Neuron (in vitro differentiated cells): ENCODE results near the gene CIB4.

Source experiments
- H2AFZ ChIP-seq: one replicate; pipeline ENCODE4 v1.6.1; 2013; ENCODE audit warnings: low read depth, mild to moderate bottlenecking, inconsistent platforms, low read length, moderate library complexity
- H3K27me3 ChIP-seq: one replicate; pipeline ENCODE4 v1.6.1; 2013; ENCODE audit warnings: low read length; ENCODE audit not compliant: insufficient read depth
- H3K36me3 ChIP-seq: one replicate; pipeline ENCODE4 v1.6.1; 2013; ENCODE audit warnings: low read length; ENCODE audit not compliant: insufficient read depth
- H3K4me1 ChIP-seq: one replicate; pipeline ENCODE4 v1.6.1; 2013; ENCODE audit warnings: low read length; ENCODE audit not compliant: insufficient read depth
- H3K4me3 ChIP-seq: 2 replicates; pipeline ENCODE4 v1.5.1; 2013; ENCODE audit warnings: mild to moderate bottlenecking, low read length, moderate library complexity
- H3K9me3 ChIP-seq: one replicate; pipeline ENCODE4 v1.6.1; 2013; ENCODE audit warnings: low read length

CIB4 gene

GRCh38 chr2:26564121-26564644 lies 77.0 kb downstream of the CIB4 start:
- H3K27me3 ChIP-seq = peaks cover 5% of the 10 kb centered on the region
- H2AFZ ChIP-seq = no peak overlapping the region
- H3K4me3 ChIP-seq = no peak overlapping the region
- no peaks in the 10 kb centered on the region for H3K36me3 ChIP-seq
- peaks cover 2% of the 10 kb centered on the region for H3K4me1 ChIP-seq
- H3K9me3 ChIP-seq = no peaks in the 10 kb centered on the region

GRCh38 chr2:26563686-26564085 lies 77.5 kb downstream of the CIB4 start:
- H3K4me1 ChIP-seq = peaks cover 7% of the 10 kb centered on the region
- H3K9me3 ChIP-seq = no peaks in the 10 kb centered on the region
- no peaks in the 10 kb centered on the region for H3K36me3 ChIP-seq
- H2AFZ ChIP-seq = no peak overlapping the region
- peaks cover 10% of the 10 kb centered on the region for H3K27me3 ChIP-seq
- no peak overlapping the region for H3K4me3 ChIP-seq

DNA sequence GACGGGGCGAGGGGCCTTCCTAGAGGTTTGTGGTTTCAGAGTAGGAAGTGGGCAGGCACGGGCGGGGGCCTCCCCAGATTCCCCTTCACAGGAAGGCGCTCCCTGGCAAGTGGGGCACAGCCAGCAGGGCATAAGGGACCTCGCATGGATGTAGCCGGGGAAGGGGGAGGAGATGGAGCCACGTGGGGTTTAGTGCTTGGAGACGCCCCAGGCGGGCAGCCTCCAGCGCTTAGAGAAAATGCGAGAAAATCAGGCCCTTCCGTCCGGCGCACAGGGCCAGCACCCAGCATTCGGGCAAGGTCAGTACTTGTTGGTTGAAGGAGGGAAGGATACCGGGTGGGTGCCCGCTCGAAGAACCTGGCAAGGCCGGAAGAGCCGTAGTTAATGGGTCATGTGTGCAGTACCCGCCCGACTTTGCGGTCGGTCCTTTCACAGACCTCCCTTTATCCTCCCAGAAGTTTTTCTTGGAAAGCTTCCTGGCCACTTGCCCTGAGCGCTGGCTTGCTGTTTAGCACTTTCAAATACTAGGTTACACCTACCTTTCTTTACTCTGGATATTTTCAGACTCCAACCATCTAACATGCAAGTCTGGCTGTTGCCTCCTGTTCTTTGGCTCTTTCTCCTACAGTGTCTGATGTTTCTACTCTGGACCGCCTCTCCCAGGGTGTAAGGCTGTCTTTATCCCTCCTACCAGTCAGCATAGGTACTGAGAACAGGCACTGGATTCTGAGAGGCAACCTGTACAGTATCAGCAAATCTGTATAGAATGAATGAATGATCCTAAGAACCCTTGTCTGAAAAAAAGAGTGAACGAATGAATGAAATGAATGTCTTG lies 78.1 kb downstream of the CIB4 start:
- Histone ChIP-seq H3K36me3 (no peaks in the 10 kb centered on the region), H3K4me1 (peaks cover 11% of the 10 kb centered on the region), H3K27me3 (peaks cover 17% of the 10 kb centered on the region), H3K4me3 (no peak overlapping the region), H3K9me3 (no peaks in the 10 kb centered on the region), H2AFZ (no peak overlapping the region)

DNA sequence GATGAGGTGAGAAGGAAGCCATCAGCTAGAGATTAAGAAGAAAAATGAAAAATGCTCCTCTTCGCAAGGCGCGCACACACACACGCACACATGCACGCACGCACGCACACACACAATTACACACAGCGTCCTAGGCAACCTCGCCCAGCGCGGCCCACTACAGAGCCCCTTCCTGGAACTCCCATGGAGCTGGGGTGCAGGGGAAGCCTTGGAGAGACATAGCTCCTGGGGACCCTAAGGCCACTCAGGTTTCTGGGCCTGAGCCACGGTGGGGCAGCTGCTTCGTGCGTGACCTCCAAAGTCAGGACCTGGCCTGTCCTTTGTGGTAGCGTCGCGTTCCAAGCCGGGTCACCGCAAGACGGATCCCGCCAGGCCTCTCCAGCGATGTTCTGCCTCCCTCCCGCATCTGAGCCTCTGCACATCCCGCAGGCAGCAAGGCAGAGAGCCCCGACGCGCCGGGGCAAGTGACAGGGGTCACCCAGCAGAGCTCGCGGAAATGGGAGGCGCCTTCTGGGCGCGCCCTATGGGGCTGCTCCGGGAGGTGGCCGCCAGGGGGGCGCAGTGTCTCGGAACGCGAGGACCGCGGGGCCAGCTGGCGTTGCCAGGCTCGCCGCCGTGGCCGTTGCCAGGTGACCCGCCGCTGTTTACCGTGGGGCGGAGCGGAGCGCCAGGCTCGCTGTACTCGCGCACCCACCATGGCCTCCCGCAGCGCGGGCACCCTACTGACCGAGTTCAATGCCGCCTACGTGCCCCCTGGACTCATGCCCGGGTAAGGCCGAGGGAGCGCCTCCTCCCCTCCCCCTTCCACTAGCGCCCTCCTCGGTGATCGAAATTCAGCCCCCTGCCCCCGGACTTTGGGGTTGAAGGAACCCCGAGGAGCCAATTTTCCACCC lies 79.0 kb downstream of the CIB4 start:
- Histone ChIP-seq H3K4me3 (no peak overlapping the region), H2AFZ (no peak overlapping the region), H3K4me1 (peaks cover 9% of the 10 kb centered on the region), H3K9me3 (no peaks in the 10 kb centered on the region), H3K27me3 (peaks cover 22% of the 10 kb centered on the region), H3K36me3 (no peaks in the 10 kb centered on the region)

DNA sequence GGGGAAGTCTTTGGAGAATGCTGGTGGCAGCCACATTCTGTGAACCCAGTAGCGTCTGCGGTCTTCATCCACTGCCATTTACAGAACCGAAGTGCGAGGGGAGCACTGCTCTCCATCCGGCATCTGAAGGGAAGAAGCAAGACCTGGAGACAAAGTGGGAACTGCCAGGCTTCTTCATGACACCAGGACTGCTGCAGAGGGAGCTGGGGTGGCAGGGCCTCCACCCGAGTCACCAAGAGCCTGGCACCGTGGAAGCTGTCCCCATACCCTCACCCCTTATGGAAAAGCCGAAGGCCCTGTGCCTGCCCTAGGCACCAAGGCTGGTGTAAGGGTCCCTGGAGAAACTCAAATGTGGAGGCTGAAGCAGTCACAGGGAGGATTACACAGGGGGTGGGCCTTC lies 79.8 kb downstream of the CIB4 start:
- Histone ChIP-seq H3K4me3 (no peak overlapping the region), H2AFZ (no peak overlapping the region), H3K9me3 (no peaks in the 10 kb centered on the region), H3K4me1 (peaks cover 9% of the 10 kb centered on the region), H3K27me3 (peaks cover 28% of the 10 kb centered on the region), H3K36me3 (no peaks in the 10 kb centered on the region)

- Histone ChIP-seq H3K9me3 (no peaks in the 10 kb centered on the region), H3K27me3 (peaks cover 28% of the 10 kb centered on the region), H3K4me3 (no peak overlapping the region), H2AFZ (no peak overlapping the region), H3K36me3 (no peaks in the 10 kb centered on the region), H3K4me1 (peaks cover 9% of the 10 kb centered on the region)
Measured at GRCh38 chr2:26560892-26561291, 80.3 kb downstream of the CIB4 start.

DNA sequence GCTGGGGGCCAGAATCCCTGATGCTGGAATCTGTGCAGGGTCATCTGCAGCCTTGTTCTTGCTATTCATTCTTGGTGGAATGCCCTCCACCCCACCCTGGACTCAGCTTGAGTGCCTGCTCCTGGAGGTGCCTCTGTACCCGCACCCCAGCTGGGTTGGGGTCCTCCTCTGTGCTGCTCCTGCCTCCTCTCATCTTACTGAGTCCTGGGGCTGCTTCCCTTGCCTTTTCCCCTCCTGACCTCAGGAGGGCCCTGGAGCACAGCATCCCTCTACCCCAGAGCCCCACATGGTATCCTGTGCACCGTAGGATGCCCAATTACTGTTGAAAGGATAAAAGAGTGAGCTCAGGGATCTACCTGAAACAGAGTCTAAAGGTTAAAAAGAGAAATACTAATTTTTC lies 81.6 kb downstream of the CIB4 start:
- peaks cover 25% of the 10 kb centered on the region for H3K27me3 ChIP-seq
- no peak overlapping the region for H3K4me3 ChIP-seq
- no peaks in the 10 kb centered on the region for H3K9me3 ChIP-seq
- no peaks in the 10 kb centered on the region for H3K36me3 ChIP-seq
- H2AFZ ChIP-seq = no peak overlapping the region
- H3K4me1 ChIP-seq = peaks cover 9% of the 10 kb centered on the region

DNA sequence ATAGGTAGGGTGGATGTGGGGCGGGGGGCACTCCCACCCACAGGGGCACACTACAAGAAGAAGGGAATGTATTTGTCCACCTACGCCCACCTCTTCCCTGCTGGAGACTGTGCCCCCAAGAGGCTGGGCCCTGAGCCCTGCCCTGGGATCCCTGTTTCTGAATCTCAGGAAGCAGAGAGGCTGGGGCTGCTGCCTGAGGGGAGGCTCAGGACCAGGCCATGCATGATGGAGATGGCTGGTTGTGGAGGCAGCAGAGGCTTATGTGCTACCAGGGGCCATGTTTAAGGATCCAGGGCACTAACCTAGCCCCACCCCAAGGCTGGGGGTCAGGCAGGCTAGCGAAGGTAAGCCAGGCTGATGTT lies 82.1 kb downstream of the CIB4 start:
- peaks cover 9% of the 10 kb centered on the region for H3K4me1 ChIP-seq
- H3K36me3 ChIP-seq = no peaks in the 10 kb centered on the region
- no peaks in the 10 kb centered on the region for H3K9me3 ChIP-seq
- H3K4me3 ChIP-seq = no peak overlapping the region
- no peak overlapping the region for H2AFZ ChIP-seq
- H3K27me3 ChIP-seq = peaks cover 25% of the 10 kb centered on the region

DNA sequence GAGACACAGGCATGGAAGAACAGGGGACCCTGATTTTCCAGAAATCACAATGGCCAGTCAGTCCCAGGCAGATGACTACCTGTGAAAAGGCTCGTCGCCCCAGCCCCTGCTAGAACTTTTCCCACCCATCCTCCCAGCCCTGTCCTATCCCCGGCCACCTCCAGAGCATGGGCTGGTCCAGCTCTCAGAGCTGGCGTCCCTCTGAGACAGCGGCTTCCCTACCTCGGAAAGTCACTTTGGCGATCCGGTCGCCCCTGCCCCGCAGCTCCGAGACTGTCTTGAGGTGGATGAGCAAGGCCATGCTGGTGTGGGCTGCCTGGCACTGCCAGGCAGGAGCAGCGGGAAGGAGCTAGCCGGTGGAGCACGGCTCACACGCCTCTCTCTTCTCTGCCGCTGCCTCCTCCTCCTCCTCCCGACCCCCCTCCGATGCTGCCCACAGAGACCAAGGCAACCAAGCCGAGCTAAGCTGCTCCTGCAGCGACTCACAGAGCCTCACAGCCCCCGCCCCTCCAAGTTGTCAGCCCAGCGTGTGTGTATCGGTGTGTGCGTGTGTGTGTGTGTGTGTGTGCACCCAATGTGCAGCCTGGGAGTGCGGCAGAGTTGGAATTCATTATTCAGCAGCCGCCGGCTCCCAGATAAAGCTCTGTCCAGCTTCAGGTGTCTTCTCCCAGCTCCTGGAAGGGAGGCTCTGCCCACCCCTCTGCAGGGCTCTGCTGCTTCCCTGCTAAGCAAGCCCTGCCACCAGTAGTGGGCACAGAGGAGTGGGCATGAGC lies 82.7 kb downstream of the CIB4 start:
- peaks cover 25% of the 10 kb centered on the region for H3K27me3 ChIP-seq
- no peak overlapping the region for H2AFZ ChIP-seq
- H3K4me1 ChIP-seq = peaks cover 9% of the 10 kb centered on the region
- H3K9me3 ChIP-seq = no peaks in the 10 kb centered on the region
- no peak overlapping the region for H3K4me3 ChIP-seq
- H3K36me3 ChIP-seq = no peaks in the 10 kb centered on the region

DNA sequence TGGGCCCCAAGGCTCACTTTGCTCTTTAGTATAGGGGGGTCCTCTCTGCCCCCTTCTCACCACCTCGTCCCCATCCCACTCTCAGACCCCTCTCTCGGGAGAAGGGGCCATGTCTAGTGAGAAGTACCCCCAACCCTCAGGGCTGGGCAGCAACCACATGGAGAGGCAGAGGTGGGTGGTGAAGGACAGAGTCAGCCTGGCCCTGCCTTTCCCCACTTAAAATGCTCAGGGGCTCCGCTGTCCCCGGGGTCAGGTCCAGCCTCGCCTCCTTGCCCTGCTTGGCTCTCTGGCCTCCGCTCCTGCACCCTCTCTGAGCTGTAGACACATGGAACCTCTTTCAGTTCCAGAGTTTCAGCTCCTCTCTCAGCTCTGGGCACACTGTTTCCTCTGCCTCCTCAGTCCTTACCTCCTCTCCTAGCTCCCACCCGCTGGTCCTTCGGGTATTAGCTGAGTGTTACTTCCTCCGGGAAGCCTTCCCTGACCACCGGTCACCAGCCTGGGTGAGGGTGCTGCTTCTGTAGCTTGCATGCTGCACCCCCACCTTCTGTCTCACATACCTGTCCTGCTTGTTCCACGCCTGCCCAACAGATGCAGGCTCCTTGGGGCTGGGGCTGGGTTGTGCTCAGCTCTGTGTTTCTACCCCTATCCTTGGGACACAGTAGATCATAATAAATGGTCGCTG lies 83.8 kb downstream of the CIB4 start:
- Histone ChIP-seq H3K4me1 (peaks cover 9% of the 10 kb centered on the region), H3K27me3 (peaks cover 25% of the 10 kb centered on the region), H2AFZ (no peak overlapping the region)

GRCh38 chr2:26556309-26557243 lies 84.6 kb downstream of the CIB4 start:
- peaks cover 9% of the 10 kb centered on the region for H3K4me1 ChIP-seq
- no peaks in the 10 kb centered on the region for H3K9me3 ChIP-seq
- H3K4me3 ChIP-seq = no peak overlapping the region
- no peaks in the 10 kb centered on the region for H3K36me3 ChIP-seq
- H2AFZ ChIP-seq = no peak overlapping the region
- peaks cover 25% of the 10 kb centered on the region for H3K27me3 ChIP-seq

More for the DNA sequence above, 83.8 kb downstream of the CIB4 start:
- Histone ChIP-seq H3K9me3 (no peaks in the 10 kb centered on the region), H3K36me3 (no peaks in the 10 kb centered on the region), H3K4me3 (no peak overlapping the region)
